ENCODE measurements around the gene NBPF1. TPM values are rescaled to one million over a fixed set of nuclear protein-coding genes. Genes with fewer than 3 reads are reported as not detected.
"Not testable (repeated sequence)": the region's sequence is repeated elsewhere in the genome, so short reads cannot be mapped to it uniquely, and the experiment has no call there.

The NBPF1 gene
- total RNA-seq, 1 donor from 2014 or later = 84.4 TPM

DNA sequence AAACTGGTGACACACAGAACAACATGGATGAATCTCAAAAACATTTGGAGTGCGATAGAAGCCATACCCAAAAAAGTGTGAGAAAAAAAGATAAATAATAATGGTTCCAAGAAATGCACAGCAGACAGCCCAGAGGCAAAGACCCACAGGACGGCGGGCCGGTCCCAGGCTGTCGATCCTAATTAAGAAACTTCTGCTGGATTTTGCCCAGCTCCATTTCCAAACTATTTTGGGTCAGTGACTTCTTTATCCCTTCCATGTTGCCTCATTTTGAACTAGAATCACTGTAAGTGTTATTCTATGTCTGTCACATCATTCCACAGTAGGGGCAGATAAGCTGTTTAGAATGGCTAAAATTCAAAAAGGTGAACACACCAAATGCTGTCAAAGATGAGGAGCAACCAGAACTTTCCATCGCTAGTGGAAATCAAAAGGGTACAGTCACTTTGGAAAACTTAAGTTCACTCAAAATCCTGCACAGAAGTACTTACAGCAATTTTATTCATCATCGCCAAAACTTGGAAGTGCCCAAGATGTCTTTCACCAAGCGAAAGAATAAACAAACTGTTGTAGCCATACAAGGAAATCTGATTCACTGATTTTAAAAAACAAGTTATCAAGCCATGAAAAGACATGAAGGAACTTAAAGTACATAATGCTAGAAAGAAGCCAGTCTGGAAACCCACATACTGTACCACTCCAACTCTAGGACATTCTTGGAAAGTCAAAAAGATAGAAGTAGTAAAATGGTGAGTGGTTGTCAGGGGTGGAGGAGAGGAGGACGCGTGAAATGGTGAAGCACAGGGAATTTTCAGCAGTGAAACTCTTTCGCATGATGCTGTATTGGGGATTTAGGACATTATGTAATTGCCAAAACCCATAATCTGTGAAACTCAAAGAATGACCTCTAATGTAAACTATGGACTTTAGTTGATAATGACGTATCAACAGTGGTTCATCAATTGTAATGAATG is 7.5 kb downstream of the NBPF1 start:
- DNase-seq = no peak

- DNase-seq = no peak
These were observed 8.2 kb downstream of the NBPF1 start for GRCh38 chr1:16605213-16605525.

DNA sequence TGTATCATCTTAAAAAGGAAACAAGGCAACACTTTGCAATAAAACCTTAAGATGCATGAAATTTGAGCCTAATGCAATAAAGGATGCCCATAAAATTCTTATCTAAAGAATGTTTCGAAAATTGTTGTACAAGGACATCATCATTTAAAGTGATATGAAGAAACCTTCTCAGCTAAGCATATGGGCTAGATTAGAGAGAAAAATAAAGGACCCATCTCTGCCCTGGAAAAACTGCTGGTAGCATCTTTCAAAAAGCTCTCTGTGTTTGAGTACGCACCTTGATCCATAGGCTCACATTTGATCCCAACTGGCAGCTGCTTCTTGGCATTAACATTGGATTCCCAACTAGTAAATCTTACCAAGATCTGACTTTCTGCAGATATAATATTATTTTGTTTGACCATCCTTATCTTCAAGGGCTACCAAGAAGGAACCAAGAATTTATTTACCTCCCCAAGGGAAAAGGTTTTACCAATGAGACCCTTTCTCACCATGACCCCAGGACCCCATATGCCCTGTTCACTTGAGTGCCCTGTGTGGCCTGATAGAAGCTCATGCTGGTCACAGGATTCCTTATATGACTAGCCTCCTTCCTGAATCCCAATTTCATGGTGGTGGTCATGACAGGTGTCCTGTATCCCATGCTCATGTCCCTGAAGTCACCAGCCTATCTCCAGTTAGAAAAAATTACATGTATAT is 8.7 kb downstream of the NBPF1 start:
- not testable (repeated sequence) for DNase-seq

GRCh38 chr1:16603623-16604022 is 9.7 kb downstream of the NBPF1 start:
- DNase-seq = not testable (repeated sequence)

- DNase-seq = not testable (repeated sequence)
These were observed 10.9 kb downstream of the NBPF1 start for GRCh38 chr1:16602336-16603011.

- not testable (repeated sequence) for DNase-seq
These were observed 12.2 kb downstream of the NBPF1 start for GRCh38 chr1:16600855-16601786.

DNA sequence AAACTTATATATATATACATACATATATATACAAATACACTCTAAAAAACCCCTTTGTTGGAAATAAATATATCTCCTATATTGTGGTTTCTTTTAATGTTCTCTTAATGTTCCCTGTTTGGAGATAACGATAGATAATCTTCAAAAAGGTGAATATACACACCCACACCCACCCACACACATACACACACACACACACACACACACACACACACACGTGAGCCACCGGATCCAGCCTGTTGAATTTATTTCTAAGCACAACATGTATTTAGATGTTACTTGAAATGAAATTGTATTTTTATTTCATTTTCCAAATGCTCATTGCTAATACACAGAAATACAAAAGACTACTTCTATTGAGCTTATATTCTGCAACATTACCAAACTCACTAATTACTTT is 14.0 kb downstream of the NBPF1 start:
- DNase-seq = not testable (repeated sequence)

- not testable (repeated sequence) for DNase-seq
These were observed 18.1 kb downstream of the NBPF1 start for GRCh38 chr1:16595216-16595615.

- not testable (repeated sequence) for DNase-seq
These were observed 21.5 kb downstream of the NBPF1 start for GRCh38 chr1:16591845-16592244.

DNA sequence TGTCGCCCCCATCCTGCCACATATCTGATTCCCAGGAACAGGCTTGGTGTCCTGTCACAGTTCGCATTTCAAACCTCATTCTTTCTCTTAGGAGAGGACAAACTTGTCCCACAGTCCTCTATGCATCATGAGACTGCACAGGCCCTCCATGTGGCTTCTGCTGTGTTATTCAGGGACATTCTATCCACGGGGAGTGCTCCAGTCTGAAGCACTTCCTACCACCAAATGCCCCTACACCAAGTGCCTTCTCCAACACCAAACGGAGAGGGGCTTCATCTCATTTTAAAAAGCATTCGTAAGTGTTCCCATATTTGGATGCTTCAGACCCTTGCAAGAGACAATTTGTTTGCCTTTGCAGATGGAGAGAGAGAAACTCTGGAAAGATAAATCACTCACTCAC is 25.3 kb downstream of the NBPF1 start:
- not testable (repeated sequence) for DNase-seq

- not testable (repeated sequence) for DNase-seq
These were observed 25.7 kb downstream of the NBPF1 start for GRCh38 chr1:16587639-16588038.

GRCh38 chr1:16565324-16565723 is 48.0 kb downstream of the NBPF1 start:
- not testable (repeated sequence) for DNase-seq

- DNase-seq = not testable (repeated sequence)
These were observed 52.3 kb downstream of the NBPF1 start for GRCh38 chr1:16561035-16561434.

GRCh38 chr1:16560498-16560897 is 52.9 kb downstream of the NBPF1 start:
- not testable (repeated sequence) for DNase-seq

DNA sequence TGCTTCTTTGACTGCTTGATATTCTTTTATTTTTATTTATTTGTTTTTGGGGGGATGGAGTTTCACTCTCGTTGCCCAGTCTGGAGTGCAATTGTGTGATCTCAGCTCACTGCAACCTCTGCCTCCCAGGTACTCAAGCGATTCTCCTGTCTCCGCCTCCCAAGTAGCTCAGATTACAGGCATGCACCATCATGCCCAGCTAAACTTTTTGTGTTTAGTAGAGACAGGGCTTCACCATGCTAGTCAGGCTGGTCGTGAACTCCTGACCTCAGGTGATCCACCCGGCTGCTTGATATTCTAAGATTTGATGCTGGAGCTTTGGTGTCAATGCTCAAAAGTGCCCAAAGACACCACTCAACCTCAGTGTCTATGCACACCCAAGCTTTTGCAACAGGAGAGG is 53.7 kb downstream of the NBPF1 start:
- DNase-seq = not testable (repeated sequence)

GRCh38 chr1:16557034-16557433 is 56.3 kb downstream of the NBPF1 start:
- not testable (repeated sequence) for DNase-seq

DNA sequence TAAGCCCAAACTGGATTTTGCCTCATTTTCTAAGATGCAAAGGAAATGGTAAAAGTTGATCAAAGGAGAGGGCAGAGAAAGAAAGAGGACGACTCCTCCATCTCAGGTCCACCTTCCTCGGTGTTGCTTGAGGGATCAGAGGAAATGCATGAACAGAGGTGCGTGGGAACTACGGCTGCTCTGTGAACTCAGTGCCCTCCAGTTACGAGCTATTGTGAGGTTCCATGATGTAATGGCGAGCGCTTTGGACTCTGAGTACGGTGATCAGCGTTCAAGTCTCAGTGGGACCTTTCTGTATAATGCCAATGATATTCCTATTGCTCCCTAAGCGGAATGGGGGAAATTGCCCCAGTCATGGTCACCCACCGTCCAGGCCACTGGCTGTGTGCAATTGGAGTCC is 60.1 kb downstream of the NBPF1 start:
- DNase-seq = not testable (repeated sequence)

GRCh38 chr1:16550212-16550918 is 63.0 kb downstream of the NBPF1 start:
- not testable (repeated sequence) for DNase-seq

GRCh38 chr1:16549545-16549944 is 63.8 kb downstream of the NBPF1 start:
- not testable (repeated sequence) for DNase-seq

DNA sequence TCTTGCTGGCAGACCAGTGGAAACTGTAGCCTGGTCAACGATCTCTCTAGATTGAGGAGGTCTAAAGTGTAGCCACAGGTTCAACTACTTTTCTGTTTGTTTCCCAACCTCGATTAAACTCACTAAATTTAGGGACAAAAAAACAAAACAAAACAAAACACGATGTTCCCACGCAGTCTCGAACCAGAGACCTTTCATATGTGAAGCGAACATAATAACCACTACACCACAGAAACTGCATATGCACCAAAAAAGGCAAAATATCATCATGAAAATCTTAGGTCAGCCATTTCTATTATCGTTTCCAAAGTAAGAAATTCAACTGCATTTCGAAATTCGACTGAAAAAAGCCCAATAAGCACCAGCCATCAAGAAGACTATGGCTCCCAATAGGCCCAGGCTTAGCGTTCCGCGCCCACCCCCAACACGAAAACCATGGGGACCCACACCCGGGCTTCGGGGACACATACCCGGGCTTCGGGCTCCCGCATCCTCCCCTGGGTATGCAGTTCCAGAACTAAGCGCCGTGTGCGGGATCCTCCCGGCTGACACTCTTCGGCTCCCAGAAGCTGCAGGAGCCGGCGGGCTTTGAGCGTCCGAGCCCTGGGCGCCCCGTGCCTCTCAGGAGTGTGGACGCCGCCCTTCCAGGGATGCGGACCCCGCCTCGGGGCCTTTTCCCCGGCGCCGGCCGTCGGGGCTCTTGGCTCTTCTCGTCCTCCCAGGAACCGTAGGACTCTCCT is 65.7 kb downstream of the NBPF1 start:
- not testable (repeated sequence) for DNase-seq

Data from occipital lobe (tissue), 2 donors.